CD4-positive, alpha-beta T cell treated with Interleukin-17A for 4 hours (primary cell): ENCODE measurements around the gene KATNA1.
"Not testable (repeated sequence)": the region's sequence is repeated elsewhere in the genome, so short reads cannot be mapped to it uniquely, and the experiment has no call there.

Experiments
- DNase-seq: peaks from one replicate; pipeline ENCODE4 v3.0.0-alpha.2; 2020; ENCODE audit warnings: mixed read lengths

The KATNA1 gene

DNA sequence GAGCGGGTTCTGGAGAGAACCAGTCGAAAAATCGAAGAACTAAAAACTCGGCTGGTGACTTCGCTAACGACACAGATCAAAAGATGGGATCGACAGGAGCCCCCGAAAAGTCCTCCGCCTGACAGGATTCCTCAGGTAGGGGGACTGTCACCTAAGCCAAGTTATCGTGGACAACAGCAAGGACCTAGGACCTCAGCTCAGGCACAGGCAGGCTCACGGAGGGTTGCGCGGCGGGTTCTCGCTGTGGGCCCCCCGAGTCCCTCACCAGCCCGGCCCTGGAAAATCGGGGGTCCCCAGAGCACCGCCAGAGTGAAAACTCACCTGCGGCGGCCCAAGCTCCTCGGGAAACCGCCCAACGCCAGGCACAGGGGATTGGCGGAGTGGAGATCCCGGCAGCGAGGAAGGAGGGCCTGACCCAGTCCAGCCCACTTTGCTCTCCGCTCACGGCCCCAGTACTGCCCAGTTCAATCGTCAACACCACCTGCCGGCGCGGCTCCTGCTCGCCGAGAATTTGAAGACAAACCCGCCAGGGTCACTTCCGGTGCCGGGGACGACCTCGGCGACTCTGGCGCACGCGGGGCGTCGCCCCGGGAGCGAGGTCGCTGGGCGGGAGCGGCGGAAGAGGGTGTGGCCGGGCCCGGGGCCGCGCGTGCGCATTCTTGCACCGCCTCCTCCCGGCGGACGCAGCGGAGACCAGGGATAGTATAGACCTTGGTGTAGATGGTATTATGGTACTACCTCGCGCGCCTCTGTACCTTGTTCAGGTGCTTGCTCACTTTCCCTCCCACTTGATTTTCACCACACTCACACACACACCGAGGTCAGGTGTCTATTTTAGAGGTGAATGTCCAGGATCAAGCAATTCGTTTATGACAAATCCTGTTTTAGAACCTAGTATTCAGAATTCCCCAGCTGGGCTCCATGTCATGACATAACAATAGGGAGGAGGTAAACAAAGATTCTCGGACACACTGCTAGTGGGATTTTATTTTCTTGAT is at the start of gene KATNA1:
TSS of gene KATNA1 (minus strand) at position 567 of the 998 bp plus-strand sequence. CDS start 10,167 bp downstream, outside the sequence.
- peak; percentile 92 for DNase-seq

DNA sequence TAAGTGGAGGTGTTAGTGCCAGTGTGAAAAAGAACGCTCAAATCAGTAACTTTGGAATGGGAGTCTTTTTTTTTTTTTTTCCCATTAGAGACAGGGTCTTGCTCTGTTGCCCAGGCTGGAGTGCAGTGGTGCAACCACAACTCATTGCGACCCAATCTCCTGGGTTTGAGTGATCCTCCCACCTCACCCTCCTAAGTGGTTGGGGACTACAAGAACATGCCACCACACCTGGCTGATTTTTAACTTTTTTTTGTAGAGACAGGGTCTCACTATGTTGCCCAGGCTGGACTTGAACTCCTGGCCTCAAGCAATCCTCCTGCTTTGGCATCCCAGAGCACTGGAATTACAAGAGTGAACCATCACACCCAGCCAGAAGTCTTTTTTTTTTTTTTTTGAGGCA is 49.7 kb upstream of the KATNA1 start:
- no peak for DNase-seq

DNA sequence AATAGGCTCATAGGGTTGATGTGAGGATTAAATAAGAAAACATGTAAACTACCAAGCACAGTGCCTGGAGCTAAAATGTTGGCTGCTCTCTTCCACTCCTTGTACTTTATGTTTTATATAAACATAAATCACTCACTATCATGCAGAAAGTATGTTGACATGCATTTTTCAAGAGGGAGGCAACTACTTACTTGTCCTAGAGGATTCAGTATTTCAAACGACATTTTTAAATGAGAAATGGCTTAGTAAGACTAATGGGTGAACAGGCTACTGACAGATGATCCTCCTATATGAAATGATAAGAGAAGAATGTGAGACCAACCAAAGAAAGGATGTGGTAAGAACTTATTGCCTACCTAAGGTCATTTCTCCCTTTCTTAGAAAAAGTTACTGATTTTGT is 48.4 kb upstream of the KATNA1 start:
- DNase-seq = no peak

DNA sequence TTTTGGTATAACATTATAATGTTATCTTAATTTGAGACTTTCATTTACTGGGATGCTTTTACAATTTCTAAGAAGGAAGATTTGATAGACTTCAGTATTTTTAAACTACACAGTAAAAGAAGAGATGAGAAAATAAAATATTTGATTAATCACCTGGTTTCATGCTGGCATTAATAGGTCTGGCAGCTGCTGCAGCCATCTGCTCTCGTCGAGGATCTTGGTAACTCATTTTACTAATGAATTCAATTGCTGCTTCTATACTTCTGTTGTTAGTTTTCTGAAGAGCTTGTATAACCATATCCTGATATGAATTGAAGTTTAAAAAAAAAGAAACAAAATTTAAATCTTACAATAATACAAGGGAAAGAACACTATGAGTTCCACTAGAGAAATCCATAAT is 46.4 kb upstream of the KATNA1 start:
- no peak for DNase-seq

DNA sequence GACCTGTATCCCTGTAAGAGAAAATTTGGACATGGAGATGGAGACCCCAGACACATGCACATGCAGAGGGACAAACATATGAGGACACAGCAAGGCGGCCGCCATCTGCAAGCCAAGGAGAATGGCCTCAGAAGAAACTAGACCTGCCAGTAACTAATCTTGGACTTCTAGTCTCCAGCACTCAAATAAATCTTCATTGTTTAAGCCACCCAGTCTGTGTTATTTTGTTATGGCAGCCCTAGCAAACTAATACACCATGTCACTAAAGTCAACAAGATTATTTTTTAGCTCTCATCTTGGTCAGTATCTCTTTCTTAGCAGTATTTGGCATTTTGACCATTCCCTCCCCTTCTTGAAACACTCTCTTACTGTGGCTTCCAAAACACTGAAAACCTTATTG is 42.7 kb upstream of the KATNA1 start:
- no peak for DNase-seq

DNA sequence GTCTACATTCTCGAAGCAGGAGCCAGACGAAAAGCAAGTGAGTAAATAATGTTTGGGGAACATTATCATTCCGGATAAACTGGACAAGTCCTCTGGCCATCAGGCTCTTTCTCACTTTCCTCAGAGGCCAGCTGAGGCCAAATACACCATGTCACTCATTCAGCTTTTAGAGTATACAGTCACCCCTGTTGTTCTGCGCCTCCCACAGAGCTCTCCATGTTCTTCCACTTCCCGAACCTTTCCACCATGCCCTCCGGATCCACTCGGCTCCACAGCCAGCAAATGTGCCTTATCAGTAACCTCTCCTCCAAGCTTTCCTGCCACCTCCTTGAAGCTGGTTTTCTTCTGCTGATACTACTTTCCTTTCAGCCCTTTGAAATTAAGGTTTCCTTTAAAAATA is 37.7 kb upstream of the KATNA1 start:
- no peak for DNase-seq

DNA sequence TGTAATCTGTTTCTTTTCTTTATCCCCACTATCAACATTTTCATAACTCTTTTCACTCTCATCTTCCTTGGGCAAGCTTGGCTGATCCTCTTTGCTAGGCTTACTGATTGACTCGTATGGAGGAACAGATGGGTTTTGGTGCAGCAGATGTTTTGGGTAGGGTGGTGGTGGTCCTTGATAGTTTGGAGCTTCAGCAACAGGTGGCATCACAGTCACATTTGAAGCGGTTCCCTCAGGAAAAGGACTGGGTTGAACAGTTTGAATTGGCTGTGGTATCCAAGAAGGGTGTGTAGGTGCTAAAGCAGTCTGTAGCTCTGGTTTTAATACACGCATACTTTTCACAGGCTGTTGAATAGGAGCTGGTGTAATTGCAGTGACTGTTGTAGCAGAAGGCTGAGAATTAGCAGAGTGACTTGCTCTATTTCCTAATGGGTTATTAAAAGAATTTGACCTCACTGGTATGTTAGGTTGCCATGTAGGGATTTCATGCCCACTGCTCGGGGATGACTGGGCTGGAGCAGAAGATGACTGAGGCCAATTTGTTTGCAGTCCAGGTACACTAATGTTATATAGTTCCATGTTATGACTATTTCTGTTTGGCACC is 34.8 kb upstream of the KATNA1 start:
- DNase-seq = no peak

DNA sequence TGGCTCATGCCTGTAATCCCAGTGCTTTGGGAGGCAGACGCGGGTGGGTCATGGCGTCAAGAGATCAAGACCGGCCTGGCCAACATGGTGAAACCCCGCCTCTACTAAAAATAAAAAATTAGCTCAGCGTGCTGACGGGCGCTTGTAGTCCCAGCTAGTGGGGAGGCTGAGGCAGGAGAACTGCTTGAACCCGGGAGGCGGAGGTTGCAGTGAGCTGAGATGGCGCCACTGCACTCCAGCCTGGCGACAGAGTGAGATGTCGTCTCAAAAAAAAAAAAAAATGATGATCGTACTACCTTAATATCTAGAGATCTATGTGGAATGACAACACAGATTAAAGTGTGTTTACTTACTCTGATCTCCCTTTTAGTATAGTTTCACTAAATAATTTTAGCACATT is 33.3 kb upstream of the KATNA1 start:
- DNase-seq = not testable (repeated sequence)

DNA sequence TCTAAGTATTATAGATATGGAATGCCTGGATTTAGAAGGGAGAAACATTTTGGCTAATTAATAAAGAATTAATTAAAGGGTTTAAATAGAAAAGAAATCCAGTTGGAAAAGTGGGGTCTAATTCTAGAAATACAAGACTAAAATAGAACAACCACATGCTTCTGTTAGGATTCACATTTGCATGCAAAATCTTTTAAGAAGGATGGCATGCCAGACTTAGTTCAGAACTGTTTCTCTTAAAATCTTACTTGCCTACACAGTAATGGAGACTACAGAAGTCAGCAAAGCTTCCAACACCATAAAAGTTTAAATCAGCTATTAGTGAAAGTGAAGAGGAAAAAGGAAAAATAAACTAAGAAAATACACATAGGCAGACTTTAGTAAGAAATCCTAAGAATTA is 32.7 kb upstream of the KATNA1 start:
- no peak for DNase-seq

DNA sequence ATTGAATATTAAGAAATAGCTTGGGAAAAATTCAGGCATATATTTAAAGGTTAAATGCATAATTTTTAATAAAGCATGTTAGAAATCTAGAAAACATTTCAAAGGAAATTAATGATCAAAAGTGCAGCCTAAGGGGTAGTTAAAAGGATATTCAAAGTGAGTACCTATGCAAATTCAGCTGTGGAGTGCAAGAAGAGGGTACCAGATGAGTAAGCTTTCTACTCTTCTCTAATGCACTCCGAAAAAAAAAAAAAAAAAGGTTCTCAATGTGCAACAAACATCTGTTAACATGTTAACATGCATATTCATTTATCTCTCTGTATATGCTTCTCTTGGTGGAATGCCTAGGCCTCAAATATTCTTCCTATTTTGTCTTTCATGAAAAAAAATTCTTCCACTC is 32.0 kb upstream of the KATNA1 start:
- no peak for DNase-seq

DNA sequence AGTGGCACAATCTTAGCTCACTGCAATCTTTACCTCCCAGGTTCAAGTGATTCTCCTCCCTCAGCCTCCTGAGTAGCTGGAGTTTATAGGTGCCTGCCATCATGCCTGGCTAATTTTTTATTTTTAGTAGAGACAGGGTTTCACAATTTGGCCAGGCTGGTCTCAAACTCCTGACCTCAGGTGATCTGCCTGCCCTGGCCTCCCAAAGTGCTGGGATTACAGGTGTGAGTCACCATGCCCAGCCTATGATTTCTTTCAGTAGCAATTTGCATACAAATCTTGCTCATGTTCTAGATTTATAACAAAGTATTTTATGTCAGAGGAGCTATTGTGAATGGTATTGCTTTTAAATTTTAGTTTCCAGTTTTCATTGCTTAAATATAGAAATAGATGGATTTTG is 23.8 kb upstream of the KATNA1 start:
- DNase-seq = not testable (repeated sequence)

DNA sequence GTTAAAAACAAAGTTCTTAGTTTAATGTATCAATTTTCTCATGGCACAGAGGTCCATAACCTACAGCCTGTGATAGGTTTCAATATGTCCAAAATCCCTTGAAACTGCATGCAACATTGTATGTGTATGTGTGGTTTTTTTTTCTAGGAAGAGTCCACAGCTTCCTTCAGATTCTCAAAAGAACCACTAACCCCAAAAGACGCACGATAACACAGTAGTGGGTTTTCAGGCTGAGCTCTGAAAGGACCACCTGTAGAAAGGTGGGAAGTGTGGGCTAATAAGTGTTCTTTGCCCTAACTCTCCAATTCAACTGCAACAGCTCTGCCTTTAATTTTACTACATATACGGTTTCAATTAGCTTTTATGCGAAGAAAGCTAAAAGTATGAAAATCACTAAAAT is 11.5 kb upstream of the KATNA1 start:
- no peak for DNase-seq

DNA sequence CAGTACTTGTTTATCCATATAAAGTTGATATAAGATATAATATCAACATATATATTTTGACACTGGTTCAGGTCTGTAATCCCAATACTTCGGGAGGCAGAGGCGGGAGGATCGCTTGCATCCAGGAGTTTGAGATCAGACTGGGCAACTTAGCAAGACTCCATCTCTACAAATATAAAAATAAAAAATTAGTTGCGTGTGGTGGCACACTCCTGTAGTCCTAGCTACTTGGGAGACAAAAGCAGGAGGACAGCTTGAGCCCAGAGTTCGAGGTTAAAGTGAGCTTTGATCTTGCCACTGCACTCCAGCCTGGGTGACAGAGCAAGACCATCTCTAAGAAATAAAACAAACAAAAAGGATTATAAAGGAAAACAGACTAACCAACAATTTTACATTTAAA is 8.9 kb upstream of the KATNA1 start:
- DNase-seq = no peak

DNA sequence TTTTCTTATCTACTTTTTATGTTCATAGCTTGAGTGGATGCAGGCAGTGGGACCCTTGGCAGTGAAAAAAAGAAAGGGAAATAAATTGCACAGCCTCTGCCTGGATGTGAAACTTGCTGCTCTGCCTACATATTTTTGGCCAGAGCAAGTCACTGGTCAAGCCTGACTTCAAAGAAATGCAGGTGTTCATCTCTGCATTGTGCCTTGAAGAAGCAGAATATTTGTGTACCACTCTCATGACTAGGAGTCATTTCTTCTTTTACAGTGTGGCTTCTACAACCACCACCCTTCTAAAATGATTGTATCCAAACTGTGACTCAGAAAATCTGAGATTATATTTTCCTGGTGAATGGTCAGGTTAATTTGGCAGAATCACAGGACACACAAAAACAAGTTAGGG is 2.5 kb upstream of the KATNA1 start:
- DNase-seq = no peak

DNA sequence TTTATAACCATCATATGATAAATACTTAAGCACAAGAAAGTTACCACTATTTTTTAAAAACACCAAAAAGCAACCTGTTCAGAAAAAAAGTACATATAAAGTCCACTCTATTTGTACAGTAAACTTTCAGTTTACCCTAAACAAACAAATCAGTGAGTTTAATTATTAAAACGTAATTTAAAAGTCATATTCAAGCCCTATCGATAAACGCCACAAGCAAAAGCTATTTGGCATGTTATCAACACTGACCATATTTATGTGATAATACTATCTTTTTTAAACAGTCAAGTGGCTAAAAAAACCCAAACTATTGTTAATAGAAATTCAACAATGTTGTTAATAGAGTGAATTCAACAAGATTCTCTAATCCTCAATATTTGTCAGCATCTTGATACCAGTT is 1.9 kb downstream of the KATNA1 start:
- no peak for DNase-seq

DNA sequence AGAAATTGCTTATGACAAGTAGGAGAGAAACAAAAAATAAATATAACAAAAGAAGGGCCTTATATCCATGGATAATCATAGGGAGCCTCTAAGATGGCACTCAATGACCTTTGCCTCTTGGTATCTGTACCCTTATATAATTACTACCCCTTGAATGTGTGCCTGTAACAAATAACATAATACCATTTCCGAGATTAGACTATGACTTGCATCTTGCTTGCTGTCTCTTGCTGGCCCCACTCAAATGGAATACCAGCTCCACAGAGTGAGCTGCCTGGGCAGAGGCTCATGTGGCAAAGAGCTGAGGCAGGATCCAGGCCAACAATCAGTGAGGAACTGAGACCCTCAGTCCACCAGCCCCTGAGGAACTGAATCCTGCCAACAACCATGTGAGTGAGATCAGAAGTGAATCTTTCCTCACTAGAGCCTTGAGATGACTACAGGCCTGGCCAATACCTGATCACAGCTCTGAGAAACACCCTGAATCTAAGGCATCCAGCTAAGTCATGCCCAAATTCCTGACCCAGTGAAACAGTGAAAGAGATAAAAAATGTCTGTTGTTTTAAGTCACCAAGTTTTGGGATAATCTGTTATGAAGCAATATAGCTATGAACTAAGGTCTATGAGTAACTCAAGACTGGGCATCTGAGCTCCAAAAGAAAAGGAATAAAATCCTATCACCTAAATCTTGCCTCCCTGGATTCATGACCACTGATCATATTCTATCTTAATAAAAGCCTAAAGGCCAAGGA is 5.5 kb downstream of the KATNA1 start:
- DNase-seq = no peak

DNA sequence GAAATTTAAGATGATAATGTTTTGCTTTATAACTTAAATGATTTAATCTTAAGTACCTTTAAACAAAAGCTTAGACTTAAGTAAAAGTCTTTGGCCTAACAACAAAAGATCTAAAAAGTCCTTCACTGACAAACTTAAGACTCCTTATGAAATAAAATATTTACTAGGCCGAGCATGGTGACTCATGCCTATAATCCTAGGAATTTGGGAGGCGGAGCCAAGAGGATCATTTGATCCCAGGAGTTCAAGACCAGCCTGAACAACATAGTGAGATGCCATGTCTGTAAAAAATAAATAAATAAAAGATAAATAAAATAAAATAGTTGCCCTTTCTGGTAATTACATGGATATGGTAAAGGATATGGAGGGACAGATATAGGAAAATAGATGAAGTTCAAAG is 12.4 kb downstream of the KATNA1 start:
- DNase-seq = no peak

DNA sequence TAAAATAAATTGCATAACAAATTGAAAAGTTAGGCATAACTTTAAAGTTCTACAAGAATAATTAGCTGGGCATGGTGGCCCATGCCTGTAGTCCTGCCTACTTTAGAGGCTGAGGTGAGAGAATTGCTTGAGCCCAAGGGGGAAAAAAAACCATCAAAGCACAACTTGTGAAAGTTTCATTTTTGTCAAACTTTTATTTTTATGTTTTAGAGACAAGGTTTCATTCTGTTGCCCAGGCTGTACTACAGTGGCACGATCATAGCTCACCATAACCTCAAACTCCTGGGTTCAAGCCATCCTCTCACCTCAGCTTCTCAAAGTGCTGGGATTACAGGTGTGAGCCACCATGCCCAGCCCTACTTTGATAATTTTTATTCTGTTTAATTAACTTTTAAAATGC is 14.2 kb downstream of the KATNA1 start:
- no peak for DNase-seq

DNA sequence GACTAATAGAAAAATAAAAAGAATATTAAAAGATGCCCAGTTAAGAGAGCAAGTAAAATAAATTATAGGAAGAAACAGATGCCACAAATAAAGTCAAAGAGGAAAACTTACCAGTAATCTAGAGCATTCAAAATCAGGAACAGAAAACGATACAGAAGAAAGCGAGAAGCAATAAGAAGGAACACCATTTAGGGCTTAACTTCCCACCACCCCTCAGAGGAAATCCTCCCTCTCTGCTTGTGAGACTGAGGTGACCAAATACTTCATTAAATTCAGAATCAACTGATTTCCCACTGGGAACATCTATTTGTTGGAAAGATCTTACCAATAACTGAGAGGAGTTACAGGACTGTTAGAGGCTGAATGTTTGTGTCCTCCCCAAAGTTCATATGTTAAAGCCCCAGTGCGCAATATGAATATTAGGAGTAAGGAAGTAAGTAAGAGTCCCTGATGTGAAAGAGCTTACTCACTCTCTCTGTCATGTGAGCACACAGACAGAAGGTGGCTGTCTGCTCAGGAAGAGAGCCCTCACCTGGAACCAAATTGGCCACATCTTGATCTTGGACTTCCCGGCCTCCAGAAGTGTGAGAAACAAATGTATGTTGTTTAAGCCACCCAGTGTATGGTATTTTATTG is 19.5 kb downstream of the KATNA1 start:
- no peak for DNase-seq

DNA sequence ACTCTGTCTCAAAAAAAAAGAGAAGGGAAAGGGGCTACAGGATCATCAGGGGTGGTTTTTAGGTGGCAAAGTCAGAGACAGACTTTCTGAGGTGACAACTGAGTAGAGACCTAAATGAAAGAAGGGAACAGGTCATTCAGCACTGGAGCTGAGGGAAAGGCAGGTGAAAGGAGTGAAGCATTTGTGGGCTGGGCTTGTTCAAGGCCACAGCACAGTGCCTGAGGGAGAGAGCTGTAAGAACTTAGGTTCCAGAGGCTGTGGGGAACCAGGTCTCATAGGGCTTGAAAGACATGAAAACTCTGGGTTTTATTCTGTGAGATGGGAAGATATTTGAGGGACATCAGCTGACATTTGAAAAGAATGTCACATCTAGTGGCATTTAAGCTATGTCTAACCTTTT is 20.8 kb downstream of the KATNA1 start:
- DNase-seq = no peak

DNA sequence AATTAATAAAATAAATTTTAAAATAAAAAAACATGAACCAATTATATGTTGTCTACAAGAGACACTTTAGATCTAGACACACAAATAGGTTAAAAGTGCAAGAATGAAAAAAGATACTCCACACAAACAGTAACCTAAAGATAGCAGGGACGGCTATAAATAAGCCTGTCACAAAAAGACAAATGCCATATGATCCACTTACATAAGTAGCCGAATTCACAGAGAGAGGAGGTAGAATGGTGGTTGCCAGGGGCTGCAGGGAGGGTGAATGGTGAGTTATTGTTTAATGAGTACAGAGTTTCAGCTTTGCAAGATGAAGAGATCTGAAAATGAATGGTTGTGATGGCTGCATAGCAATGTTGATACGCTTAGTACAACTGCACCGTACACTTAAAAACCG is 32.7 kb downstream of the KATNA1 start:
- no peak for DNase-seq

DNA sequence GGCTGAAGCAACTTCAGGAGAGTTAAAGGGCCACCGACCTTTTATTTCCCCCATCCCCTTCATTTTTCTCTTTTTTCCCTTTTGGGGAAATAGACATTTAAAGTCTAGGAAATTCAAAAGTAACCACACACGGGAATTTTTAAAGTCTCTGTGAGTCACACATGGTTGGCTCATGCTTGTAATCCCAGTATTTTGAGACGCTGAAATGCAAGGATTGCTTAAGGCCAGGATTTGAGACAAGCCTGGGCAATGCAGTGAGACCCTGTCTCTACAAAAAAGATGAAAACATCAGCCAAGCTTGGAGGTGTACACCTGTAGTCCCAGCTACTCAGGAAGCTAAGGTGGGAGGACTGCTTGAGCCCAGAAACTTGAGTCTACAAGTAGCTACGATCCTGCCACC is 34.2 kb downstream of the KATNA1 start:
- no peak for DNase-seq

DNA sequence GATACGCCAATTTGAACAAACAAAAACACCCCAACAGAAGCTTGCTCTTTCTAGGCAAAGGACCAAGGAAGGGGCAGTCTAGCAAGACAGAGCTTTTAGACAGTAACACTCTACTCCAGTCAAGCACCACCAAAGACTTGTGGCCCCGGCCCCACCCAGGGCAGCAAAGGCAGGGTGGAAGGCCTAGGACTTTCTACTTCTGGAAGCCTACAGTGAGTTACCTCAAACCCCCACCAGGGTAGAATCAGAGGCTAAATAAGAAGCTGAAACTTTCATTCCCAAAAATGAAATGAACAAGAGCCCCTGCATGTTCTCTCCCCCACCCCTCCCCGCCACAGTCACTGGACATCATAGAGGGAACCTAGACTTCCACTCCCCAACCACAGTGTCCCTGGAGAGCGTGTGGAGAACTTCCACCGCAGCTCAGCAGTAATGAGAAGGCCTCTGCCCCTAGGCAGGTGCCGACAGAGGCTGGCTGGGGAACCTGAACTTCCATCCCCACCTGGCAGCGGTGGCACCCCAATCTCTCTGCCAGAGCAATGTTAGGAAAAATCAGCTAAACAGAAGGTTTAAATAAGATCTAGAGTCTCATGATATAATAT is 40.0 kb downstream of the KATNA1 start:
- no peak for DNase-seq
